ENCODE measurements around the gene CEBPZOS.
"Not testable (repeated sequence)": the region's sequence is repeated elsewhere in the genome, so short reads cannot be mapped to it uniquely, and the experiment has no call there.

- not testable (repeated sequence) for TF ChIP-seq EP300, CTCF (IDR thresholded peaks at IDR 0.05)
Observed at GRCh38 chr2:37195862-37196319, 405 bp upstream of the CEBPZOS start.

Data from suprapubic skin (tissue), 3 donors.